Measurements from ENCODE around the gene THSD4. TPM values are rescaled to one million over a fixed set of nuclear protein-coding genes. Genes with fewer than 3 reads are reported as not detected.

Gene THSD4
- total and polyA plus RNA-seq, 9 of the 15 experiments (the other 6 are each of a cell fraction or from before 2014, with no cell fraction given), result 0.04 TPM; not detected in 5

DNA sequence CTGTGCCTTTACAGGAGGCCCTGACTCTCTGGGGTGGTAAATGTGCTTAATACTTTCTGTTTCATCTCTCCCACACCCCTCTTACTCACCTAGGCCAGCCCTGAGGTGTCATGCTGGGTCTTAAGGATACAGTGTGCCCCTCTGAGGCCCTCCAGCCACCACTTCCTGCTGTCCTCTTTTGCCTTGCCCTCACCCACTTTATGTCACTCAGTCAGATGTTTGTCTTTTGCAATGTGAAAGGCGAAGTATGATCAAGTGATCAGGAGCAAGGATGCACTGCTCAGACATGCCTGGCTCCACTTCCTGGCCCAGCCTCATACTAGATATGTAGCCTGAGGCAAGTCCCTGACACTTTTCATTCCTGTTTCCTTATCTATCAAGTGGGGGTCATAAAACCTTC lies 356.1 kb downstream of the THSD4 start:
- BruUV-seq (replicated peaks), result no TSS peak
- H3K9ac ChIP-seq (ENCODE audit: insufficient read depth in 1 of 2, low read depth in 2 of 2, low read length in 2 of 2), result no peak overlapping the region
- H3K4me2 ChIP-seq (ENCODE audit: insufficient read depth, low read length), result no peak overlapping the region
- ATAC-seq, result no peak
- no peak for FAIRE-seq
- H3K4me3 ChIP-seq, result no peak overlapping the region
- H3K4me1 ChIP-seq (replicated peaks in 1 of 2; ENCODE audit: control insufficient read depth in 2 of 2, insufficient read depth in 2 of 2, low read length in 2 of 2), result no peaks in the 10 kb centered on the region
- ChIA-PET CTCF (ENCODE audit: low intra/inter-chr PET ratio) (no interaction called here), POLR2A (no interaction called here)
- H4K20me1 ChIP-seq (replicated peaks; ENCODE audit: control insufficient read depth, insufficient read depth, low read length), result no peaks in the 10 kb centered on the region; the same call in 1 of the 2 replicates
- no peak overlapping the region for H3K27ac ChIP-seq (ENCODE audit: extremely low read depth, low read depth, low read length)
- no peaks in the 10 kb centered on the region for H3K36me3 ChIP-seq (ENCODE audit: control insufficient read depth, insufficient read depth, low read length)
- H3K9me1 ChIP-seq (ENCODE audit: control insufficient read depth, insufficient read depth, low read length), result no peaks in the 10 kb centered on the region
- DNase-seq (ENCODE audit: extremely low read depth in 1 of 4, low spot score in 3 of 4), result no peak
- WGBS (ENCODE audit: insufficient coverage, low coverage, missing lambda C conversion rate), result 0% methylated on average over 1 of the region's 1 CpG
- H2AFZ ChIP-seq (ENCODE audit: low read depth, low read length), result no peak overlapping the region
- intact Hi-C loops (cut with micrococcal nuclease) (no loop called here), in situ Hi-C loops (cut with MboI) (no loop called here)
- no peaks in the 10 kb centered on the region for H3K9me3 ChIP-seq (replicated peaks; ENCODE audit: control insufficient read depth, insufficient read depth, low read depth, low read length)
- H3K27me3 ChIP-seq (ENCODE audit: control insufficient read depth in 2 of 2, insufficient read depth in 2 of 2, low read length in 2 of 2), result peaks cover 0 to 4% of the 10 kb centered on the region in 2 experiments; a peak in 1 of 5 replicates
- no peaks in the 10 kb centered on the region for H3K79me2 ChIP-seq (ENCODE audit: control insufficient read depth, insufficient read depth, low read length)
- TF ChIP-seq ZNF778 (CRISPR knock-in tag; IDR thresholded peaks at IDR 0.05), result no peak
- TF ChIP-seq, protein P1, sequence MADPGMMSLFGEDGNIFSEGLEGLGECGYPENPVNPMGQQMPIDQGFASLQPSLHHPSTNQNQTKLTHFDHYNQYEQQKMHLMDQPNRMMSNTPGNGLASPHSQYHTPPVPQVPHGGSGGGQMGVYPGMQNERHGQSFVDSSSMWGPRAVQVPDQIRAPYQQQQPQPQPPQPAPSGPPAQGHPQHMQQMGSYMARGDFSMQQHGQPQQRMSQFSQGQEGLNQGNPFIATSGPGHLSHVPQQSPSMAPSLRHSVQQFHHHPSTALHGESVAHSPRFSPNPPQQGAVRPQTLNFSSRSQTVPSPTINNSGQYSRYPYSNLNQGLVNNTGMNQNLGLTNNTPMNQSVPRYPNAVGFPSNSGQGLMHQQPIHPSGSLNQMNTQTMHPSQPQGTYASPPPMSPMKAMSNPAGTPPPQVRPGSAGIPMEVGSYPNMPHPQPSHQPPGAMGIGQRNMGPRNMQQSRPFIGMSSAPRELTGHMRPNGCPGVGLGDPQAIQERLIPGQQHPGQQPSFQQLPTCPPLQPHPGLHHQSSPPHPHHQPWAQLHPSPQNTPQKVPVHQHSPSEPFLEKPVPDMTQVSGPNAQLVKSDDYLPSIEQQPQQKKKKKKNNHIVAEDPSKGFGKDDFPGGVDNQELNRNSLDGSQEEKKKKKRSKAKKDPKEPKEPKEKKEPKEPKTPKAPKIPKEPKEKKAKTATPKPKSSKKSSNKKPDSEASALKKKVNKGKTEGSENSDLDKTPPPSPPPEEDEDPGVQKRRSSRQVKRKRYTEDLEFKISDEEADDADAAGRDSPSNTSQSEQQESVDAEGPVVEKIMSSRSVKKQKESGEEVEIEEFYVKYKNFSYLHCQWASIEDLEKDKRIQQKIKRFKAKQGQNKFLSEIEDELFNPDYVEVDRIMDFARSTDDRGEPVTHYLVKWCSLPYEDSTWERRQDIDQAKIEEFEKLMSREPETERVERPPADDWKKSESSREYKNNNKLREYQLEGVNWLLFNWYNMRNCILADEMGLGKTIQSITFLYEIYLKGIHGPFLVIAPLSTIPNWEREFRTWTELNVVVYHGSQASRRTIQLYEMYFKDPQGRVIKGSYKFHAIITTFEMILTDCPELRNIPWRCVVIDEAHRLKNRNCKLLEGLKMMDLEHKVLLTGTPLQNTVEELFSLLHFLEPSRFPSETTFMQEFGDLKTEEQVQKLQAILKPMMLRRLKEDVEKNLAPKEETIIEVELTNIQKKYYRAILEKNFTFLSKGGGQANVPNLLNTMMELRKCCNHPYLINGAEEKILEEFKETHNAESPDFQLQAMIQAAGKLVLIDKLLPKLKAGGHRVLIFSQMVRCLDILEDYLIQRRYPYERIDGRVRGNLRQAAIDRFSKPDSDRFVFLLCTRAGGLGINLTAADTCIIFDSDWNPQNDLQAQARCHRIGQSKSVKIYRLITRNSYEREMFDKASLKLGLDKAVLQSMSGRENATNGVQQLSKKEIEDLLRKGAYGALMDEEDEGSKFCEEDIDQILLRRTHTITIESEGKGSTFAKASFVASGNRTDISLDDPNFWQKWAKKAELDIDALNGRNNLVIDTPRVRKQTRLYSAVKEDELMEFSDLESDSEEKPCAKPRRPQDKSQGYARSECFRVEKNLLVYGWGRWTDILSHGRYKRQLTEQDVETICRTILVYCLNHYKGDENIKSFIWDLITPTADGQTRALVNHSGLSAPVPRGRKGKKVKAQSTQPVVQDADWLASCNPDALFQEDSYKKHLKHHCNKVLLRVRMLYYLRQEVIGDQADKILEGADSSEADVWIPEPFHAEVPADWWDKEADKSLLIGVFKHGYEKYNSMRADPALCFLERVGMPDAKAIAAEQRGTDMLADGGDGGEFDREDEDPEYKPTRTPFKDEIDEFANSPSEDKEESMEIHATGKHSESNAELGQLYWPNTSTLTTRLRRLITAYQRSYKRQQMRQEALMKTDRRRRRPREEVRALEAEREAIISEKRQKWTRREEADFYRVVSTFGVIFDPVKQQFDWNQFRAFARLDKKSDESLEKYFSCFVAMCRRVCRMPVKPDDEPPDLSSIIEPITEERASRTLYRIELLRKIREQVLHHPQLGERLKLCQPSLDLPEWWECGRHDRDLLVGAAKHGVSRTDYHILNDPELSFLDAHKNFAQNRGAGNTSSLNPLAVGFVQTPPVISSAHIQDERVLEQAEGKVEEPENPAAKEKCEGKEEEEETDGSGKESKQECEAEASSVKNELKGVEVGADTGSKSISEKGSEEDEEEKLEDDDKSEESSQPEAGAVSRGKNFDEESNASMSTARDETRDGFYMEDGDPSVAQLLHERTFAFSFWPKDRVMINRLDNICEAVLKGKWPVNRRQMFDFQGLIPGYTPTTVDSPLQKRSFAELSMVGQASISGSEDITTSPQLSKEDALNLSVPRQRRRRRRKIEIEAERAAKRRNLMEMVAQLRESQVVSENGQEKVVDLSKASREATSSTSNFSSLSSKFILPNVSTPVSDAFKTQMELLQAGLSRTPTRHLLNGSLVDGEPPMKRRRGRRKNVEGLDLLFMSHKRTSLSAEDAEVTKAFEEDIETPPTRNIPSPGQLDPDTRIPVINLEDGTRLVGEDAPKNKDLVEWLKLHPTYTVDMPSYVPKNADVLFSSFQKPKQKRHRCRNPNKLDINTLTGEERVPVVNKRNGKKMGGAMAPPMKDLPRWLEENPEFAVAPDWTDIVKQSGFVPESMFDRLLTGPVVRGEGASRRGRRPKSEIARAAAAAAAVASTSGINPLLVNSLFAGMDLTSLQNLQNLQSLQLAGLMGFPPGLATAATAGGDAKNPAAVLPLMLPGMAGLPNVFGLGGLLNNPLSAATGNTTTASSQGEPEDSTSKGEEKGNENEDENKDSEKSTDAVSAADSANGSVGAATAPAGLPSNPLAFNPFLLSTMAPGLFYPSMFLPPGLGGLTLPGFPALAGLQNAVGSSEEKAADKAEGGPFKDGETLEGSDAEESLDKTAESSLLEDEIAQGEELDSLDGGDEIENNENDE (IDR thresholded peaks at IDR 0.05; ENCODE audit: low read depth, low read length), result no peak
- TF ChIP-seq NCOA4 (IDR thresholded peaks at IDR 0.05; ENCODE audit: partially characterized antibody), result no peak
- no peak for TF ChIP-seq MIER1 (IDR thresholded peaks at IDR 0.05; ENCODE audit: low read depth)
- no peak for TF ChIP-seq KDM1A (IDR thresholded peaks at IDR 0.05)
- TF ChIP-seq BCL6 (CRISPR knock-in tag; IDR thresholded peaks at IDR 0.05), result no peak
- no peak for TF ChIP-seq MAZ (CRISPR knock-in tag; conservative IDR thresholded peaks at IDR 0.05 in 1 of 2, IDR thresholded peaks at IDR 0.05 in 1 of 2)
- no peak for TF ChIP-seq TCF3 (CRISPR knock-in tag; IDR thresholded peaks at IDR 0.05)
- no peak for TF ChIP-seq NFYB (IDR thresholded peaks at IDR 0.05; ENCODE audit: extremely low read depth, insufficient read length)
- TF ChIP-seq, protein P2, sequence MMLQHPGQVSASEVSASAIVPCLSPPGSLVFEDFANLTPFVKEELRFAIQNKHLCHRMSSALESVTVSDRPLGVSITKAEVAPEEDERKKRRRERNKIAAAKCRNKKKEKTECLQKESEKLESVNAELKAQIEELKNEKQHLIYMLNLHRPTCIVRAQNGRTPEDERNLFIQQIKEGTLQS (IDR thresholded peaks at IDR 0.05), result no peak
- TF ChIP-seq, protein P2 (CRISPR knock-in tag; conservative IDR thresholded peaks at IDR 0.05), result no peak
- no peak for TF ChIP-seq POLR2G (IDR thresholded peaks at IDR 0.05; ENCODE audit: low read depth, low read length)
